ENCODE data around the gene ZNF408.

- TF ChIP-seq, protein P1, sequence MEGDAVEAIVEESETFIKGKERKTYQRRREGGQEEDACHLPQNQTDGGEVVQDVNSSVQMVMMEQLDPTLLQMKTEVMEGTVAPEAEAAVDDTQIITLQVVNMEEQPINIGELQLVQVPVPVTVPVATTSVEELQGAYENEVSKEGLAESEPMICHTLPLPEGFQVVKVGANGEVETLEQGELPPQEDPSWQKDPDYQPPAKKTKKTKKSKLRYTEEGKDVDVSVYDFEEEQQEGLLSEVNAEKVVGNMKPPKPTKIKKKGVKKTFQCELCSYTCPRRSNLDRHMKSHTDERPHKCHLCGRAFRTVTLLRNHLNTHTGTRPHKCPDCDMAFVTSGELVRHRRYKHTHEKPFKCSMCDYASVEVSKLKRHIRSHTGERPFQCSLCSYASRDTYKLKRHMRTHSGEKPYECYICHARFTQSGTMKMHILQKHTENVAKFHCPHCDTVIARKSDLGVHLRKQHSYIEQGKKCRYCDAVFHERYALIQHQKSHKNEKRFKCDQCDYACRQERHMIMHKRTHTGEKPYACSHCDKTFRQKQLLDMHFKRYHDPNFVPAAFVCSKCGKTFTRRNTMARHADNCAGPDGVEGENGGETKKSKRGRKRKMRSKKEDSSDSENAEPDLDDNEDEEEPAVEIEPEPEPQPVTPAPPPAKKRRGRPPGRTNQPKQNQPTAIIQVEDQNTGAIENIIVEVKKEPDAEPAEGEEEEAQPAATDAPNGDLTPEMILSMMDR (optimal IDR thresholded peaks at IDR 0.05 in 1 of 3, IDR thresholded peaks at IDR 0.05 in 1 of 3, conservative IDR thresholded peaks at IDR 0.05 in 1 of 3; ENCODE audit: extremely low read depth in 1 of 3, insufficient read depth in 2 of 3, low read length in 3 of 3), result no peak
- TF ChIP-seq EZH2 (IDR thresholded peaks at IDR 0.05; ENCODE audit: low read length), result no peak
Measured at GRCh38 chr11:46667043-46667481, 33.8 kb upstream of the ZNF408 start.

Data from keratinocyte (primary cell).